C4-2B (cell line): ENCODE results near the gene PTPA.

Experiments
- H3K27ac ChIP-seq: fragments of 450-650 bp; 2 replicates; pipeline ENCODE4 v1.5.1; 2017
- ZFX ChIP-seq: fragments of 450-650 bp; IDR thresholded peaks from 2 replicates; pipeline ENCODE4 v1.6.1; 2017
- TF ChIP-seq, protein P1 (sequence below): fragments of 450-650 bp; conservative IDR thresholded peaks from 2 replicates; pipeline ENCODE4 v1.5.1; 2017; ENCODE audit warnings: mild to moderate bottlenecking

Gene PTPA

DNA sequence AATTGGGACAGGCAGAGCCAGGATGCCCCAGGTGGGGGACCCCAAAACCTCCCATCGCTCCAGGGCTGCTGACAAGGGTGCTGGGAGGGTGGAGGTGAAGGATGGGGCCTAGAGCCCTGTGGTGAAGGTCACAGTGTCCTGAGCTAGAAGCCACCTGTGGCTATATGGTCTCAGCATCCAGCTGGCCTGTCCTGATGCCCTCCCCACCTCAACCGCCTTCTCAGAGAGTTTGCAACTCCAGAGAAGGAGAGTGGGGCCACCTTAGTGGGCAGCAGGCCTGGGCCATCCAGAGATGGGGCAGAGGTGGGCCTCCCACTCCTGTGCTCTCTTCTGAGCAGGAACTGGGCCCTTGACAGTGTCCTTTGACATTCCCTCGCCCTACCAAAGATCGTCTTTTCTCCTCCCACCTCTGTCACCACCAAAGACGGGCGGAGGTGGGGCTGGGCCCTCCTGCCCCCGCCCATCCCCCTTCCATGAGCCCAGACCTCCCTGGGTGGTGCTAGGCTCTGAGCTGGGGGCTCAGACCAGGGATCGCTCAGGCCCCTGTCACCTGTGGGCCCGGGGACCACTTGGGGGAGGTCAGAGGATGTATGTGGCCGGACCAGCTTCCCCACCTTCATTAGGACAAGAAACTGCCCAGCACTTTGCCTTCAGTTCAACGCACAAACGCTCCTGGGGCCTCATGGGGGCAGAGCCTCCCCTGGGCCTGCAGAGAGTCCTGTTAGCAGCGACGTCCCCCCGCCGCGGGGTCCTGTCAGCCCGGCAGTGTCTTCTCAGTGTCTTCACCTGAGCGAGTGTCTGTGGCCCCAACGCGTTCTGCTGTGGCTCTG lies 40.3 kb upstream of the PTPA start:
- TF ChIP-seq, protein P1, sequence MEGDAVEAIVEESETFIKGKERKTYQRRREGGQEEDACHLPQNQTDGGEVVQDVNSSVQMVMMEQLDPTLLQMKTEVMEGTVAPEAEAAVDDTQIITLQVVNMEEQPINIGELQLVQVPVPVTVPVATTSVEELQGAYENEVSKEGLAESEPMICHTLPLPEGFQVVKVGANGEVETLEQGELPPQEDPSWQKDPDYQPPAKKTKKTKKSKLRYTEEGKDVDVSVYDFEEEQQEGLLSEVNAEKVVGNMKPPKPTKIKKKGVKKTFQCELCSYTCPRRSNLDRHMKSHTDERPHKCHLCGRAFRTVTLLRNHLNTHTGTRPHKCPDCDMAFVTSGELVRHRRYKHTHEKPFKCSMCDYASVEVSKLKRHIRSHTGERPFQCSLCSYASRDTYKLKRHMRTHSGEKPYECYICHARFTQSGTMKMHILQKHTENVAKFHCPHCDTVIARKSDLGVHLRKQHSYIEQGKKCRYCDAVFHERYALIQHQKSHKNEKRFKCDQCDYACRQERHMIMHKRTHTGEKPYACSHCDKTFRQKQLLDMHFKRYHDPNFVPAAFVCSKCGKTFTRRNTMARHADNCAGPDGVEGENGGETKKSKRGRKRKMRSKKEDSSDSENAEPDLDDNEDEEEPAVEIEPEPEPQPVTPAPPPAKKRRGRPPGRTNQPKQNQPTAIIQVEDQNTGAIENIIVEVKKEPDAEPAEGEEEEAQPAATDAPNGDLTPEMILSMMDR: no peak
- no peak for TF ChIP-seq ZFX
- no peak overlapping the region for H3K27ac ChIP-seq

DNA sequence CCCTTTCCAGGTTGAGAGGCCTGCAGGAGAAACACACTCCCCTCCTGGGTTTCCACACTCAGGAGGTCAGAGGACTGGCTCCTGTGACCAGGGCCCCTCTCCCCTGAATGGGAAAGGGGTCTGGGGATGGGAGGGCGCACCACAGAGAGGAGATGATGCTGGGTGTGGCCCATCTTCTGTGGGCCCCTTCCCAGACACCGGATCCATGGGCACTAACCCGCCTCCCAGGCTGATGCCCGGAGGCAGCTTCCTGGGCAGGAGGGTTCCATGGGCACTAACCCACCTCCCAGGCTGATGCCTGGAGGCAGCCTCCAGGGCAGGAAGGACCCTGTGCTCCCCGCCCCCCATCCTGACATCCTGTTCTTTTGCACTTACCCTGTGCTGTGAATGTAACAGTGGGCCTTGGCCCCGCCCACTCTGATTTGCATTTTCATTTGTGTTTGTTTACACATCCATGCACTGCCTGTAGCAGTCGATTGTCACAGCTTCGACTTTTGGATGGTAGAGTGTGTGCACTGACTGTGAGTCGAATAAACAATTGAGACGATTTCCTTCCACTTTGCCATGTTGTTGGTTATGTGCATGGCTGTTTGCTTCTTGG lies 39.6 kb upstream of the PTPA start:
- H3K27ac ChIP-seq: no peak overlapping the region
- TF ChIP-seq, protein P1: no peak
- no peak for TF ChIP-seq ZFX

DNA sequence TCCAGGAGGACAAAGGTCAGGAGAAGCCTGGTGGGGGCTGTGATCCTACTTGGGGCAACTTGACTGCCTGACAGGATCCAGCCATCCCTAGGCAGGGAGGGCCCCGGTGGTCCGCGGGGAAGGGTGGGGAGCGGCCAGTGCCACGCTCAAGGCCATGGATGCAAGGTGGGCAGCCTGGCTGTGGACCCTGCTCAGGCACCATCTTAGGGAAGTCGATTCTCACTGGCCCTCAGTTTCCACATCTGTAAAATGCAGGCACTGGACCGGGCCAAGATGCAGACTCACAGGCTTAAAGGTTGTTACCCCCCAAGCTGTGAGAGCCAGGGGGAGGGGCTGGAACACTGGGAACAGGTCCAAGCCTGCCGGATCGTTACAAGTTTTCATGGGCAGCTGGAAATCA lies 39.0 kb upstream of the PTPA start:
- no peak overlapping the region for H3K27ac ChIP-seq
- TF ChIP-seq ZFX: no peak
- TF ChIP-seq, protein P1: no peak

DNA sequence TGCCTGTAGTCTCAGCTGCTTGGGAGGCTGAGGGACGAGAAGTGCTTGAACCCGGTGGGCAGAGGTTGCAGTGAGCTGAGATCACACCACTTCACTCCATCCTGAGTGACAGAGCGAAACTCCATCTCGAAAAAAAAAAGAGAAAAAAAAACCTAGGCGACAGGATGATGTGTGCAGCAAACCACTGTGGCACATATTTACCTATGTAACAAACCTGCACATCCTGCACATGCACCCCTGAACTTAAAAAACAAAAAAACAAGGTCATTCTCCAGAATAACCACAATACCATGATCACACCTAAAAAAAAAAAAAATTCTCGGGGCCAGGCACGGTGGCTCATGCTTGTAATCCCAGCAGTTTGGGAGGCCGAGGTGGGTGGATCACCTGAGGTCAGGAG lies 37.8 kb upstream of the PTPA start:
- TF ChIP-seq, protein P1: no peak
- no peak for TF ChIP-seq ZFX
- no peak overlapping the region for H3K27ac ChIP-seq

DNA sequence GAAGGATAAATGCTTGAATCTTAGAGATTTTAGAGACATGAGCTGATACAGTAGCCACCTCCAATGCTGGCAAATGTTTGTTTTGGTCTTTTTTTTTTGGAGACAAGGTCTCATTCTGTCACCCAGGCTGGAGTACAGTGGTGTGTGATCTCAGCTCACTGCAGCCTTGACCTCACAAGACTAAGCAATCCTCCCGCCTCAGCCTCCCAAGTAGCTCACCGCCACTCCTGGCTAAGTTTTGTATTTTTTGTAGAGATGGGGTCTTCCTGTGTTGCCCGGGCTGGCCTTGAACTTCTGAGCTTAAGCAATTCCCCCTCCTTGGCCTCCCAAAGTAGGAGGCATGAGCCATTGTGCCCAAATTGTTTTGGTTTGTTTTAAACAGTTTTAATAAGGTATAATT lies 37.1 kb upstream of the PTPA start:
- TF ChIP-seq ZFX: no peak
- TF ChIP-seq, protein P1: no peak
- no peak overlapping the region for H3K27ac ChIP-seq

DNA sequence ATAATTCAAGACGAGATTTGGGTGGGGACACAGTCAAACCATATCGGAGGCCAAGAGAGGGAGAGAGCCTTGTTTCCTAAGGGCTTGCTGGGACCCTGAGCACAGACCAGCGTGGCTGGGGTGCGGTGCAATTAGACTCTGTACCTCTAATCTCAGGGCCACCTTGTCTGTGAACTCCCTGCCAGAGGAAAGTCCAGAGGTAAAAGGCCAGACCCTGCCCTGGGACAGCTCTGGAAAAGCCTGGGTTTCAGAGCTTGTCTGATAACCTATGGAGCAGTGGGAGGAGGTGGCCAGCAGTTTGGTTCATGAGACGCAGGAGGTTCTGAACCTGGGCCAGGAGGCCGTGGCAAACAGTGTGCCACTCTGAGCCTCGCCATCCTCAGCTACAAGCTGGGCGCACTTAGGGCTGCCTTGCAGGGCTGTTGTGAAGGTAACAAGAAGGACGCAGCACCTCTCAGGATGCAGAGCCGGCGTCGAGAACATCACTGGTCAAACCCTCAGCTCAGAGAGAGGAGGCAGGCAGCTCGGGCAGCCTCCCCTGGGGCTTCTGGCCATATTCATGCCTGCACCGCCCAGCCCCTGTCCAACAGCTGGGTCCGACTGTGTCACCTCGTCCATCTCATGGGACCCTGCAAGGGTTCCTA lies 35.1 kb upstream of the PTPA start:
- peak overlapping the region; percentile 64; the same call in 1 of the 2 replicates for H3K27ac ChIP-seq
- TF ChIP-seq, protein P1: no peak
- TF ChIP-seq ZFX: no peak

DNA sequence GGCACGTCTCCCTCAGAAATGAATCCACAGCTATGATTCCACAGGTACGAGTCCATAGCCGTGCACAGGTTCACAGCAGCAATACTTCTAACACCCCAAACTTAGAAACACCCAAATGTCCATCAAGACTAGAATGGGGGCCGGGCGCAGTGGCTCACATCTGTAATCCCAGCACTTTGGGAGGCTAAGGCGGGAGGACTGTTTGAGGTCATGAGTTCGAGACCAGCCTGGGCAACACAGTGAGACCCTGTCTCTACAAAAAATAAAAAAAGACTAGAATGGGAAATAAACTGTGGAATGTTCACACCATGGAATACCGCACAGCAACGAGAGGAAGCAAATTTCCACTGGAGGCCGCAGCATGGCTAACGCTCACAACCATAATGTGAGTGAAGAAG lies 34.6 kb upstream of the PTPA start:
- peak overlapping the region; percentile 64 for H3K27ac ChIP-seq
- no peak for TF ChIP-seq ZFX
- TF ChIP-seq, protein P1: no peak
